Kidney epithelial cell (primary cell): ENCODE data around the gene POU2F3. TPM values are rescaled to one million over a fixed set of nuclear protein-coding genes. Genes with fewer than 3 reads are reported as not detected.

Experiments
- DNase-seq: peaks from one replicate; pipeline ENCODE4 v3.0.0-alpha.2; 2010; ENCODE audit warnings: low read depth
- H3K27me3 ChIP-seq: 2 replicates; pipeline ENCODE4 v1.6.0; 2011; ENCODE audit warnings: low read length; ENCODE audit not compliant: control insufficient read depth, insufficient read depth
- H3K36me3 ChIP-seq: 2 replicates; pipeline ENCODE4 v1.5.1; 2011; ENCODE audit warnings: low read length; ENCODE audit not compliant: control insufficient read depth, insufficient read depth
- H3K4me3 ChIP-seq: 2 replicates; pipeline ENCODE4 v1.5.1; 2011; ENCODE audit warnings: low read depth, mild to moderate bottlenecking, control low read depth, low read length
- total RNA-seq: library from RNA; depleted of rRNA; stranded (reverse); fragments of >200 nt; gene quantifications from 2 replicates; pipeline ENCODE4 v1.2.3, GENCODE V29; 2015
- TF ChIP-seq, protein P1 (sequence below): IDR thresholded peaks from 2 replicates; pipeline ENCODE4 v1.5.1; 2011; ENCODE audit warnings: mild to moderate bottlenecking, moderate library complexity, low read length, control low read depth, inconsistent platforms; ENCODE audit not compliant: insufficient read depth, poor library complexity, severe bottlenecking

The POU2F3 gene
- total RNA-seq, 1 donor from 2014 or later: 1.1 TPM

DNA sequence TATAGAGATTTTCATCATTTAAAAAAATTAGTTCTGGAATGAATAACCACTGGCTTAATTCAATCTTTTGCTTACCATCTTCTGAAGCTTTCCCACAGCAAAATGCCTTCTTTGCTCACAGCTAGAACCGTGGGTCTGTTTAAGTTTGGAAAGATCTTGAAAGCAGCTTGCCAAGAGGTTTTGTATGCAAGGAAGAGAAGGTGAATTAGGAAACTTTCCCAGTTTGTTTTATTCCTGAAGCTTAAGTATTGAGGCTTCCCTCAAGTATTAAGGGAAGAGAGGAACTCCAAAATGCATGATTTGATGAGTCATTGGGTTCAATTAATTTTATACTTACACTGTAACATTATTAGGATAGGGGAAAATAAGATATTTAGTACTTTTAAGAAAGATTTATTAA, 94.4 kb downstream of the POU2F3 start:
- TF ChIP-seq, protein P1, sequence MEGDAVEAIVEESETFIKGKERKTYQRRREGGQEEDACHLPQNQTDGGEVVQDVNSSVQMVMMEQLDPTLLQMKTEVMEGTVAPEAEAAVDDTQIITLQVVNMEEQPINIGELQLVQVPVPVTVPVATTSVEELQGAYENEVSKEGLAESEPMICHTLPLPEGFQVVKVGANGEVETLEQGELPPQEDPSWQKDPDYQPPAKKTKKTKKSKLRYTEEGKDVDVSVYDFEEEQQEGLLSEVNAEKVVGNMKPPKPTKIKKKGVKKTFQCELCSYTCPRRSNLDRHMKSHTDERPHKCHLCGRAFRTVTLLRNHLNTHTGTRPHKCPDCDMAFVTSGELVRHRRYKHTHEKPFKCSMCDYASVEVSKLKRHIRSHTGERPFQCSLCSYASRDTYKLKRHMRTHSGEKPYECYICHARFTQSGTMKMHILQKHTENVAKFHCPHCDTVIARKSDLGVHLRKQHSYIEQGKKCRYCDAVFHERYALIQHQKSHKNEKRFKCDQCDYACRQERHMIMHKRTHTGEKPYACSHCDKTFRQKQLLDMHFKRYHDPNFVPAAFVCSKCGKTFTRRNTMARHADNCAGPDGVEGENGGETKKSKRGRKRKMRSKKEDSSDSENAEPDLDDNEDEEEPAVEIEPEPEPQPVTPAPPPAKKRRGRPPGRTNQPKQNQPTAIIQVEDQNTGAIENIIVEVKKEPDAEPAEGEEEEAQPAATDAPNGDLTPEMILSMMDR: no peak
- Histone ChIP-seq H3K36me3 (no peaks in the 10 kb centered on the region), H3K4me3 (no peak overlapping the region), H3K27me3 (no peaks in the 10 kb centered on the region)
- no peak for DNase-seq

DNA sequence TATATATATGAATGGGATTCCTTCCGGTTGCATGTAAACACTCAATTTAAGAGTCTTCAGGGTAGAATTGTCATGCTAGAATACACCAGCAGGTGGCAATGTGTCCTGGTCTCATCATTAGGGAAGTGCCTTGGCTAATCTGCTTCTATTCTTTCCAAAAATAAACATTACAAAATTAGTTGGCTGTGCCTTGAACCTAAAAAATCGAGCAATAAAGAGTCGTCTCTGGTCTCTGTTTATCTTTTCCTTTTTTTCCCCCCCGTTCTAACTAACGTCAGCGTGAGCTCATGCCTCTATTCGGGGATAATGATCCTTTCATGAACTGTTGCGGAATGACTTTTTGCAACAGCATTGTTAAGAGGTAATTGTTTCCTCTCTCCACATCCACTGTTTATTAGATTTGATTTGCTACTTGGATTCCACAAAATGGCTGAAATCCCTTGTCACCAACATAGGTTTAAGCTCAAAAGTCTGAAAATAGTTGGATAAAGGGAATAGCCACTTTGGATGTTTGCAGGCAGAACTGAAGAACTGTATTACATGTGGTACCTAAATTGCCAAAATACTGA, 95.0 kb downstream of the POU2F3 start:
- H3K4me3 ChIP-seq: peak overlapping the region; percentile 71
- TF ChIP-seq, protein P1: peak; percentile 66
- H3K36me3 ChIP-seq: no peaks in the 10 kb centered on the region
- no peaks in the 10 kb centered on the region for H3K27me3 ChIP-seq
- no peak for DNase-seq

DNA sequence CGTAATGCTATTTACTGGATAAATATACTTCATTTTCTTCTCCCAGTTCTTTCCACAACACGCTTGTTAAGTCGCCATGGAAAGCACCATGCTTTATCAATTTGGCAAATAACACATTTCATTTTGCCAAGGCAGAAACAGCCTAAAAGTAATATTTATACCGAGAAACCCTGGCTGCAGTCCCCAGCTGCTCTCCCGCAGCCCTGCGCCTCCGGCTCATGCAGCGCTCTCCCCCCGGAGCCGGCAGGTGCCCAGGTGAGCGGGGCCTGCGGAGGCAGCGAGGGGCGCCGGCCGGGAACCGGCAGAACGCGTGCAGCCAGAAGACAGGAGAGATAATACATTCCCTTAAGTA, 95.6 kb downstream of the POU2F3 start:
- Histone ChIP-seq H3K27me3 (no peaks in the 10 kb centered on the region), H3K4me3 (peak overlapping the region; percentile 71), H3K36me3 (no peaks in the 10 kb centered on the region)
- no peak for DNase-seq
- TF ChIP-seq, protein P1: no peak

DNA sequence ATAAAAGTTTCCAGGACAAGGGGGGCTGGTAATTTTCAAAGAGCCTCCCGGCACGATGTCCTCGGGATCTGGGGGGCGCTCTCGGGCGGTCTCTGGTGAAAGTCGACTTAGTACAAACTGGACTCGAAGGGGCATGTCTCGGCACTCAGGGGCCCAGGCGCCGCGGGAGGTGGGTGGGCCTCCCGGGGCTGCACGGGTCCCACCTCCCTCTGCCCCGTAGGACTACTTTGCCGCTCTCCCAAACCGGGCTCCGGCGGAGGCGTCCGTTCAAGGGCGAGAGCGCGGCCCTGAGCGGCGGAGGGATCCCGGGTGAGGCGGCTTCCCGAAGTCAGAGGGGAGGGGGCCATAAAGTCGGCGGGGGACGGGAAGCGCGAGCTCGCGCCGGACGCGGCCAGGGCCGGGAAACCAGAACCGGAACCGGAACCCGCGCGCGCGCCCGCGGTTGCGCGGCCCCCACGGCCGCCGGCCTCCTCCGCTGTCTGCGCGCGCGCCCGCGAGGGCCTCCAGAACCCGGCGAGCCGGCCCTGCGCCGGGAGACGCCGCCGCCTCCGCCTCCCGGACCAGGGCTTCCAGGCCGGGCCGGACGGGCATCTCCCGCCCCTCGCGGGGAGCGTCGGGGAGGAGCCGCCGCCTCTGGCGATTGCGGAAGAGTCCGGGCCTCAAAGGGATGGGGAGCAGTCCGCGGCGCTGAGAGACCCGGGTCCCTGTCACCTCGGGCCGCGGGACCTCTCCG, 96.1 kb downstream of the POU2F3 start, which contains the start of gene ARHGEF12:
Gene ARHGEF12, plus strand, starts transcription at position 506 of the 733 bp plus-strand sequence. CDS start 831 bp downstream, outside the sequence.
- Histone ChIP-seq H3K4me3 (peak within 1 kb of the TSS; percentile 71), H3K27me3 (no peaks in the 10 kb centered on the region), H3K36me3 (no peaks in the 10 kb centered on the region)
- TF ChIP-seq, protein P1: peak; percentile 56
- no peak for DNase-seq

DNA sequence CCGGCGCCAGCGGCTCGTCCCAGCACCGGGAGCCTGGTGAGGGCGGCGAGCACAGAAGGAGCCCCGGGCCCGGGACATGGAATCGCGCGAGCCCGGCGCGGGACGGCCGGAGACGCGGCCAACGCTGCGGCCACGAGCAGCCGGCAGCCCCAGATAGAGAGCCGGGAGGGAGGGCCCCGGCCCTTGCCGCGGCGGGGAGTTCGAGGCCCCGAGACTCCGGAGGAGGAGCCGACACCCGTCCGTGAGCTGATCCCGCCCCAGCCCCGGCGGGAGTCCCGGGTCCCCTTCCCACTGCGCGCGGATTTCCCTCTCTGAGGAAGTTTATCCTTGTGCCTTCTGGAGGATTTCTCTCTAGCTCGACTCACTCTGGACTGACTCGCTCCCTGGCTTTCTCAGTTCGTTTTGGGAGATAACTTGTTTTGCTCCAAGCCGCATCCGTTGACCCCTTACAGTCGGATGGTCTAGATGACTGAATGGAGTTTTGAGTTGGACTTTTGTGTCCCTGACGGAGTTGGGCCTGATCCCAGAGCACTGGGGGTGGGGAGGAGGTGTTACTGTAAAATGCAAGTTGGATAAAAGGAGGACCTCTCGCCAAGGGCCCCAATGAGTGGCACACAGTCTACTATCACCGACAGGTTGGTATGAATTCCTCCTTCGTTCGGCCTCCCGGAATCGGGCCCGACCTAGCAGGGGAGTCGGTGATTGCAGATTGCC, 96.9 kb downstream of the POU2F3 start:
- TF ChIP-seq, protein P1: no peak
- no peak for DNase-seq

More for the DNA sequence above, 96.9 kb downstream of the POU2F3 start:
- peak overlapping the region; percentile 71 for H3K4me3 ChIP-seq
- H3K27me3 ChIP-seq: no peaks in the 10 kb centered on the region
- no peaks in the 10 kb centered on the region for H3K36me3 ChIP-seq
